GM21381 (cell line): ENCODE data around the gene HS2ST1.

Experiments used
- ATAC-seq: cut with Tn5 transposase; IDR thresholded peaks from one replicate; pipeline ENCODE4 v1.9.1; 2021; ENCODE audit warnings: mild to moderate bottlenecking, moderate library complexity; ENCODE audit not compliant: unreplicated experiment

Gene HS2ST1

DNA sequence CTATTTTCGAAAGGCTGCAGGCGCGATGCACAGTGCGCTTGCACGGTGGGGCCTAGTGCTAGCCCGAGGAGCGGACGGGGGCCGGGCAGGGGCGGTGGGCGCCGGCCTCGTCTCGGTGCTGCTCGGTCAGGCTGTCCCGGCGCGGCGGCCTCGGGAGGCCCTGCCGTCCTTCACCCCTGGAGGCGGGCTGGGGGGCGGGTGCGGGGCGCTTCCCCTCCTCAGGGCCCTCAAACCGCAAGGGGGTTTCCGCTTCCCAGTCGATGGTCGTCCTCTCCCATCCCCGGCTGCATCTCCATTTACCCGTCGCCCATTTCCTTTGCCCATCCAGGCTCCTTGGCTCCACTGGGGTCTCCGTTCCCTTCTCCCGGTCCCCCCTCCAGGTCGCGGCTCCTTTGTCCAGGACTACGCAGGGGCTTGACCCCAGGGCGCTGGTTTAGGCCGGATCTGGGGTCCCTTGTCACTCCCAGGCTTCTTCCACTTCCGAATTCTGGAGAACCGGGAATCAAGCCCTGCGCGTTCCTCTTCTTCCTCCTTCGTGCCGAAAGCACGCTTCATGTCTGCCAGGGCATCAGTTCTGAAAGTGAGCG lies 217.9 kb downstream of the HS2ST1 start:
- peak; percentile 10 for ATAC-seq

DNA sequence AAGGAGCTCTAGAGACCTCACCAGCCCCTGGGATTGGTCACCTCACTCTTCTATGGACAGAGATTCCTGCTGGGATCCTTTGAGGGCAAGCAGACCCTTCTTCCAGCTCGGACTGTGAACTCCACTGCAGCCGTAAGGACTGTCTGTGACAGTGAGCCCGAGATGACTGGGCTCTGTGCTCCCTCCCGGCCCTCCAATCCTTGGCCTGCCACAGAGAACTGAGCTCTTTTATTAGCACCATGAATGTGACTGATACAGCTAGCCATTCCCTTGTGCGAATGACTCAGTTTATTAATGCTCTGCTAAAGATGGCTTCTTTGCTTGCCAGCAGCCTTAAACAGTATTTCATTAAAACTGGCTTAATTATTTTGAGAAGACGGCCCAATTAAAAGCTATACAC lies 219.6 kb downstream of the HS2ST1 start:
- no peak for ATAC-seq

DNA sequence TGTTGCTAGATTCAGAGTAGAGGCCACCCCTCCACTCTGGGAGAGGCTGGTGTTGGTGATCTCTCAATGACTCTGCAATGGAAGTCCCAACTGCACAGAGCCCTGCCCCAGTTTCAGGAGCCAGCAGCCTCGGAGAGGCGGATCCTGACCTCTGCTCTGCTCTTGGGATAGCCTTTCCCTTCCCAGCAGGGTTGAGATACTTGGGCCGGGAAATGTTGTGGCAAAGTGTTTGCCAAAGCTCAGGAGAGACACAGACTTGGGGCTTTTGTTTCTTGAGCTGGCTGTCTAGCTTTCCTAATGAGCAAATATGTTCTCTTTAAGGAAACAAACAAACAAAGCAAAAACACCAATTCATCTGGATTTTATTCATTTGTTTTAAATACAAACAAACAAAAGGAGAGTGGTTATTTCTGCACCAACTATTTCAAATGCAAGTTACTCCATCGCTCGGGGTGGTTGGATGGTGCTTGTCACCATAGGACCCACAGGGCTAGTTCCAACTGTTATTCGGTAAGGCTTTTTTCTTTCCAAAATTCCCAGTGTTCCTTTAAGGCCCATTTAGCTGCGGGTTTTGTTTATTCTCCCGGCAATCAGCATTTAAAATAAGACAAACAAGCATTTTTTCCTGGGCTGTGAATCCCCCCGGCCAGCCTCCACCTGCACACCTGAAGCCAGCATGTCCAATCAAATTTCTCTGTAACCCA lies 220.3 kb downstream of the HS2ST1 start:
- no peak for ATAC-seq

DNA sequence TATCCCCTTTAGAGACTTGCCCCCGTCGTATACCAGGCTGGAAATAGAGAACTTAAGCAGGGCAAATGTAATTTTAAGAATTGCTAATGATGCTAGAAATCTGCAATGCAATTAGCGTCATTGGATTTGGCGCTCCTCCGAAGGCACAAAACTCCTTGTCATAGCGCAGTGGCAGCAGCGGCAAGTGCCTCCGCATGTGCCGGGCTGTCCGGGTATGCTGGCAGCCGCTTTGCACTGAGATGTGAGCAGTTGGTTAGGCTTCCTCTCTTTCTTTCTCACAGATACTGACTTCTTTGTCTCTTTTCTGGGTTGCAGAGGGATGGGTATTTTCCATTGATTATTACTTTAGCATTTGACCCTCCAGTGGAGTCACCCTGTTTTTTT lies 220.9 kb downstream of the HS2ST1 start:
- no peak for ATAC-seq

DNA sequence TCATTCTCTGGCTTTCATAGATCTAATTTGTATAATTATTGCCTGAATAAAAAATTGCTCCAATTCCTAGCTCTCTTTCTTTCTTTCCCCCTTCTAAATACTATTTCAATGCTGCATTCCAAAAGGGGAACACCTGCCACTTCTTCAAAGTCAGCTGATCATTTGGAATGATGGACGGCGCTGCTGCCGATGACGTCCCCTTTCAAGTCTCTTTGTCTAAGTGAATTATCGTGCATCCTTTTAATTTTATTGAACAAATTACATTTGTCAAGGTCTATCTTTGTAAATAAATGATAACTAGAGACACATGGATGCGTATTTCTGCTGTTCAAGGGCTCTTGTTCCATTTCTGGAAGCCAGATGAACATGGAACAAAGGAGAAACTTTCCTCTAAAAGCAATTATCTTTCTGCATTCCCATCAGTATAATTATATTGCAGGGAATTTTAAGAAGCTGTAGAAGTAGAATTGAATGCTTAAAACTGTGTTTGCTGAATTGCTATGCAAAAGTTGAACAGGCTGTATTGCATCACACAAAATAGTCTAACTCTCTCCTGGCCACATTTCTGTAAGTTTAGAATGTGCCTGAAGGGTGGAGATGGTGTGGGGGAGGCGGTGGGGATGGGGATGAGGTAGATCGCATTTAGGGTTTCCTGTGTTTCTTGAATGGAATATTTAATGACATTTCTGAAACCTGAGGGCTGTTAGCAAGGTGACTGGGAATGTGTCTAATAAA lies 222.3 kb downstream of the HS2ST1 start:
- no peak for ATAC-seq

- ATAC-seq = no peak
These were observed 222.9 kb downstream of the HS2ST1 start for GRCh38 chr1:87137342-87137739.

GRCh38 chr1:87140831-87141540 lies 226.6 kb downstream of the HS2ST1 start:
- no peak for ATAC-seq

DNA sequence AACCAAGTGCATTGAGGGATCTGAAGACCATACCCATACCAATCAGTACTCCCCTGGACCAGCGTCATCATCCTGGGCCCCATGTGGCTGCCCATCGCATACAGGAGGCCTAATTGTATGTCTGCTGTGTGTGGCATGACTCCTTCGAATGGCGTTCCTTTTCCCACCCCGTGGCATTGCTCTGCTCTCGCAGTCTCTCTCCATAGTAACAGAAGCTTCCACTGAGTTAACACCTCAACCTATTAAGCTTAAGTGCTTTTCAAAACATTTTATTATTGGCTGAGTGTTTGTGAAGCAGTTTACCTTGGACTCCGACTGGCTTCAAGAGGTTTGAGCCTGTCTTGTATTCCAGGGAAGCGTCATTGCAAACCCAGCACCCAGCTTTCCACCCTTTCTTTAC lies 227.1 kb downstream of the HS2ST1 start:
- ATAC-seq = no peak

DNA sequence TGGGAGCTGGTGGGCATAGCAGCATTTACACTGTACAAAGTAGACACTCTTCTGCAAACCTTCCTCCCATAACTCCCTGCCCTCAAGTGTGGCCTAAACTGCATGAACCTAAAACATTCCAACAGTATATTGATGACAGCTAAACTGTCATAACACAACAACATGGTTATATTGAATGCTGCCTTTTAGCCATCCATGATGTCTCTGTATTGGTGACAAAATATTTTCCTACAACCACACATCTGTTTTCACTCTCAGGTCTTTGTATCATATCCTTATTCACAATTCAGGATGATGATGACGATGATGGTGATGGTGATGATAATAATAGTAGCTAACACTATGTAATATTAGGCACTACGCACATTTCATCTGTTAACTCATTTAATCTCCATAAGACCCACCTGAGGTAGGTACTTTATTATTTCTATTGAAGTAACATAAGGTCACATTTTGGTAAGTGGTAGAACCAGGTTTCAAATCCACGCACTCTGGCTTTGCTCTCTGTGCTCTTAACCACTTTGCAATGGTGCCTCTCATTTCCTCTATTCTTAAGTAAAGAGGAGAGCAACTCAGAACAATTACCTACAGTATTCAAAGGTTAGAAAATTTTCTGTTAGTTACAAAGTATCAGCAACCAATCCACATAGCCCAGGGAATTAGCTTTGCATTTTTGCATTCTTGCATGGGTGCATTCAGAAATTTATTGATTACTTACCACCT lies 229.1 kb downstream of the HS2ST1 start:
- ATAC-seq = no peak

- ATAC-seq = no peak
These were observed 230.0 kb downstream of the HS2ST1 start for GRCh38 chr1:87144316-87144895.

- ATAC-seq = no peak
These were observed 230.5 kb downstream of the HS2ST1 start for GRCh38 chr1:87144981-87145380.

- no peak for ATAC-seq
These were observed 232.1 kb downstream of the HS2ST1 start for GRCh38 chr1:87146538-87146937.

DNA sequence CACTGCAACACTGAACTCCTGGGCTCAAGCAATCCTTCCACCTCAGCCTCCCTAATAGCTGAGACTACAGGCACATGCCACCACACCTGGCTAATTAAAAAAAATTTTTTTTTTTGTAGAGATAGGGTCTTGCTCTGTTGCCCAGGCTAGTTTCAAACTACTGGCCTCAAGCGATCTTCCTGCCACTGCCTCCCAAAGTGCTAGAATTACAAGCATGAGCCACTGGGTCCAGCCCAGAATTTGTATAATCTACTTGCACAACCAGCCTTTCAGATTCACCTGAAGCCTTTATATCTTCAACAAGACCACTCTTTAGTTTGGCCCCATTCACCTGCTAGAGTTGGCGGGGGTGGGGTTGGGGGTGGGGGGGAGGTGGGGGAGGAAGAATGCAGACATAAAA lies 232.6 kb downstream of the HS2ST1 start:
- no peak for ATAC-seq

- ATAC-seq = no peak
These were observed 233.4 kb downstream of the HS2ST1 start for GRCh38 chr1:87147851-87148250.

DNA sequence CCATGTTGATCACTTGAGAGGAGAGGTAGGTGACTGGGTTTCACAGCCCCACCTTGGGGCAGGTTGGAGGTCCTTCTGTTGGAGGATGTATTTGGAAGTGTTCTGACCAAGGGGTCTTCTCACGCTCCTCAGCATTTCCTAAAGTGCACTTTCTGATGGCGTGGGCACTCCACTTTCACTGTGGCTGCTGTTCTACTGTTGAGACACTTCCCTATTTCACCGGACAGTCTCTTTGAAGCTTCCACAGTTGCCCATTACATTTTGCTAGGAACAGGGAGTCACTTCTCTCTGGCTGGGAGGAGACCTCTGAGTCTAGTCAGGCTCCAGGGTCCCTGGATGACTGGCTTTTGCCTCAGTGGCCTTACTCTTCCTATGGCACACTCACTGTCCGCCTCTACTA lies 234.2 kb downstream of the HS2ST1 start:
- ATAC-seq = no peak

- ATAC-seq = no peak
These were observed 235.0 kb downstream of the HS2ST1 start for GRCh38 chr1:87149241-87150041.

- no peak for ATAC-seq
These were observed 235.7 kb downstream of the HS2ST1 start for GRCh38 chr1:87150143-87150542.

DNA sequence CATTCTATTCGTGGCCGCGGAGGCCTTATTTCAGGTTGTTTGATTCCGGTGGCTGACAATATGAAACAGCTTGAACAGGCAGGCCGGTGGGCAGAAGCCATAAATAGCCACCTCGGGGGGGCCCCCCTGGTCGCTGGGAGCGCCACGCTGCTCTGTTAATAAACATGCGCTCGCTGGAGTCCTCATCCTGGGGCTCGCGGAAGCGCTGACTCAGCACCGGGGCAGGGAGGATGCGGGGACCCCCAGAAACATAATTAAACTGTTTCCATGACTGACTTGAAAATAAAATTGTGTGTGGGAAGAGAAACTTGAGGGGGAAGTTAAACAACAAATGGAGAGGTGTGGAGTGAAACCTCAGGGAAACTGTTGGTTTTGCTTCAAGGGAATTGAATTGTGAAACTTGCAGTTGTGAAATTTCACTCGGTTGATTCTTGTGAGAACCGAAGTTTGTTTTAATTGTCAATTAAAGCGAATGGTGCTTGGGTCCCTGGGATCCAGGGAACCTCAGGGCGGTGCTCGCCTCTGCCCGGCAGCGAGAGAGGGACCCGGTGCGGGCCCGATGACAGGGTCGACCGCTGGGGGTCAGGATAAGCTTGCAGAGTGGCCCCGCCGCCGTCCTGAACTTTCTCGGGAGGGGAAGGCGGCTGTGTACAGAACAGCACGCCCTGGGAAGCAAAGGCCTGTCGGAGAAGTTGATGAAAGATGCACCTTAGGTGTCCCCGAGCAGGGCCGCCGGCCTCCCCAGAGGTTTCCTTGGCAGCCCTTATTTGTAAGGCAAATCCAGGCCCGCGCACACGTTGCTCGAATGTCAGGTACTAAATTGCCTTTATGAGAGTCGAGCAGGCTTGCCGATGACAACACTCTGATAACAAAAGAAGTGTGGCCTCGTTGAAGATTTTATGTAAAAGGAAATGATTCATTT lies 237.3 kb downstream of the HS2ST1 start:
- peak; percentile 70 for ATAC-seq

GRCh38 chr1:87154384-87154783 lies 239.9 kb downstream of the HS2ST1 start:
- ATAC-seq = no peak
